H1 (cell line): Measurements from ENCODE around the gene SNAP47. TPM values are rescaled to one million over a fixed set of nuclear protein-coding genes. Genes with fewer than 3 reads are reported as not detected.

ENCODE experiments used
- CTCF ChIA-PET: fragments of 300-600 bp; sonication (Branson Sonifier 250); formaldehyde crosslinking; loops from one replicate; lab custom pipeline; 2021; ENCODE audit not compliant: partially characterized antibody; lab: Charles Lee
- POLR2A ChIA-PET: fragments of 300-600 bp; sonication (Branson Sonifier 250); formaldehyde crosslinking; loops from one replicate; lab custom pipeline; 2021; ENCODE audit warnings: inconsistent platforms; ENCODE audit not compliant: partially characterized antibody; lab: Charles Lee
- DNase-seq, 2 experiments: peaks; one replicate each; pipeline versions ENCODE4 v3.0.0 to v3.0.0-alpha.2; 2010 to 2022; ENCODE audit warnings: low spot score in 2 of 2, low read depth in 1 of 2, mixed read lengths in 1 of 2
- FAIRE-seq: peaks from 2 replicates; lab custom pipeline; 2011; peaks lifted over from hg19 to GRCh38; lab: Jason Lieb, UNC
- H2AFZ ChIP-seq: 2 replicates; pipeline ENCODE4 v1.8.1; 2012; ENCODE audit warnings: low read length, inconsistent platforms
- H2AK5ac ChIP-seq: 2 replicates; pipeline ENCODE4 v1.6.1; 2013; ENCODE audit warnings: low read depth, low read length
- H2BK120ac ChIP-seq: replicated peaks from 2 replicates; pipeline ENCODE3; 2013; ENCODE audit warnings: low read depth, low read length, inconsistent platforms
- H2BK12ac ChIP-seq: 2 replicates; pipeline ENCODE4 v1.6.1; 2013; ENCODE audit warnings: low read depth, low read length
- H2BK15ac ChIP-seq: 2 replicates; pipeline ENCODE4 v1.6.1; 2013; ENCODE audit warnings: low read length
- H2BK20ac ChIP-seq: 2 replicates; pipeline ENCODE4 v1.6.1; 2013; ENCODE audit warnings: low read length
- H2BK5ac ChIP-seq: 2 replicates; pipeline ENCODE4 v1.6.1; 2013; ENCODE audit warnings: low read depth, low read length
- H3K14ac ChIP-seq: 2 replicates; pipeline ENCODE4 v1.6.1; 2013; ENCODE audit warnings: inconsistent platforms; ENCODE audit not compliant: insufficient read length
- H3K18ac ChIP-seq: 2 replicates; pipeline ENCODE4 v1.6.1; 2013; ENCODE audit warnings: low read length; ENCODE audit errors: extremely low read depth
- H3K23ac ChIP-seq: 2 replicates; pipeline ENCODE4 v1.6.1; 2013; ENCODE audit warnings: inconsistent platforms; ENCODE audit not compliant: insufficient read length
- H3K23me2 ChIP-seq: 2 replicates; pipeline ENCODE4 v1.6.1; 2013; ENCODE audit warnings: low read depth, low read length
- H3K27ac ChIP-seq: 2 replicates; pipeline ENCODE4 v1.6.1; 2011; ENCODE audit warnings: low read depth, low read length, inconsistent platforms
- H3K27me3 ChIP-seq, 4 experiments: replicated peaks in 1 of 4; 1 replicate in 1 of 4; 2 replicates in 3 of 4; pipeline versions ENCODE4 v1.6.1 to v1.8.1; 2011 to 2013; ENCODE audit warnings: low read length in 3 of 4, mild to moderate bottlenecking in 3 of 4, inconsistent platforms in 2 of 4, mixed read lengths in 2 of 4, moderate library complexity in 1 of 4; ENCODE audit not compliant: control insufficient read depth in 3 of 4, insufficient read depth in 3 of 4; ENCODE audit errors: extremely low read depth in 1 of 4
- H3K36me3 ChIP-seq, 4 experiments: 2 replicates each; pipeline versions ENCODE4 v1.6.1 to v1.8.1; 2011 to 2013; ENCODE audit warnings: mild to moderate bottlenecking in 4 of 4, low read length in 3 of 4, moderate library complexity in 2 of 4, control low read depth in 1 of 4, inconsistent platforms in 1 of 4; ENCODE audit not compliant: insufficient read depth in 4 of 4, control insufficient read depth in 2 of 4
- H3K4ac ChIP-seq: replicated peaks from 2 replicates; pipeline ENCODE3; 2013; ENCODE audit warnings: low read length, low read depth, mixed read lengths, inconsistent platforms; ENCODE audit not compliant: insufficient read length
- H3K4me1 ChIP-seq, 4 experiments: replicated peaks in 1 of 4; 1 replicate in 1 of 4; 2 replicates in 3 of 4; pipeline versions ENCODE4 v1.6.1 to v1.8.1; 2011 to 2013; ENCODE audit warnings: low read length in 3 of 4, inconsistent platforms in 2 of 4, mixed read lengths in 1 of 4; ENCODE audit not compliant: insufficient read depth in 4 of 4, control insufficient read depth in 3 of 4
- H3K4me2 ChIP-seq, 2 experiments: 2 replicates each; pipeline versions ENCODE4 v1.6.1 to v1.8.1; 2011 to 2013; ENCODE audit warnings: low read depth in 2 of 2, low read length in 2 of 2, control low read depth in 1 of 2, inconsistent platforms in 1 of 2, mild to moderate bottlenecking in 1 of 2; ENCODE audit not compliant: insufficient read depth in 1 of 2
- H3K4me3 ChIP-seq, 4 experiments: fragments of 200-600, 300-600 bp in 1 of 4; sonication (generic), shearing (Covaris generic), sonication (Bioruptor Twin) in 1 of 4; 2 replicates each; pipeline versions ENCODE4 v1.5.1 to v1.8.1; 2011 to 2016; ENCODE audit warnings: low read length in 4 of 4, low read depth in 3 of 4, control low read depth in 2 of 4, inconsistent platforms in 2 of 4, mild to moderate bottlenecking in 2 of 4, mixed read lengths in 1 of 4, moderate library complexity in 1 of 4; ENCODE audit not compliant: insufficient read depth in 2 of 4; ENCODE audit errors: extremely low read depth in 1 of 4
- H3K56ac ChIP-seq: replicated peaks from 2 replicates; pipeline ENCODE3; 2013; ENCODE audit warnings: low read depth, mild to moderate bottlenecking, mixed read lengths, low read length, inconsistent platforms; ENCODE audit not compliant: insufficient read length
- H3K79me1 ChIP-seq: 2 replicates; pipeline ENCODE4 v1.6.1; 2013; ENCODE audit warnings: low read depth, low read length, control low read depth
- H3K79me2 ChIP-seq, 2 experiments: 2 replicates each; pipeline versions ENCODE4 v1.6.1 to v1.8.1; 2012 to 2013; ENCODE audit warnings: low read length in 2 of 2, mild to moderate bottlenecking in 2 of 2, inconsistent platforms in 1 of 2; ENCODE audit not compliant: insufficient read depth in 2 of 2, control insufficient read depth in 1 of 2
- H3K9ac ChIP-seq, 4 experiments: replicated peaks in 1 of 4; 1 replicate in 1 of 4; 2 replicates in 3 of 4; pipeline versions ENCODE4 v1.6.1 to v1.8.1; 2011 to 2013; ENCODE audit warnings: low read depth in 3 of 4, low read length in 3 of 4, control low read depth in 2 of 4, mild to moderate bottlenecking in 2 of 4, moderate library complexity in 2 of 4, inconsistent platforms in 1 of 4; ENCODE audit errors: extremely low read depth in 1 of 4
- H3K9me3 ChIP-seq, 2 experiments: 2 replicates each; pipeline versions ENCODE4 v1.6.1 to v1.8.1; 2012 to 2013; ENCODE audit warnings: mild to moderate bottlenecking in 2 of 2, moderate library complexity in 2 of 2, control low read depth in 1 of 2, inconsistent platforms in 1 of 2, low read depth in 1 of 2, low read length in 1 of 2, mixed read lengths in 1 of 2; ENCODE audit not compliant: insufficient read depth in 2 of 2
- H4K20me1 ChIP-seq, 2 experiments: replicated peaks in 1 of 2; 2 replicates each; pipeline versions ENCODE3 to v1.8.1; 2011 to 2013; ENCODE audit warnings: inconsistent platforms in 2 of 2, low read length in 2 of 2, mild to moderate bottlenecking in 1 of 2; ENCODE audit not compliant: insufficient read depth in 2 of 2, control insufficient read depth in 1 of 2
- H4K5ac ChIP-seq: 2 replicates; pipeline ENCODE4 v1.6.1; 2013; ENCODE audit warnings: low read length, low read depth, mixed read lengths, inconsistent platforms; ENCODE audit not compliant: insufficient read length
- H4K8ac ChIP-seq: 2 replicates; pipeline ENCODE4 v1.8.0; 2013; ENCODE audit warnings: mild to moderate bottlenecking, moderate library complexity, low read length, inconsistent platforms; ENCODE audit not compliant: insufficient read depth; ENCODE audit errors: extremely low read depth
- H4K91ac ChIP-seq: replicated peaks from 2 replicates; pipeline ENCODE3; 2013; ENCODE audit warnings: low read length, mixed read lengths, inconsistent platforms; ENCODE audit not compliant: insufficient read length
- MAX ChIP-seq: IDR thresholded peaks from 2 replicates; pipeline ENCODE4 v1.6.1; 2012; ENCODE audit warnings: inconsistent platforms
- NRF1 ChIP-seq: IDR thresholded peaks from 2 replicates; pipeline ENCODE4 v1.6.1; 2011; ENCODE audit warnings: mild to moderate bottlenecking, low read depth, low read length, improper control_type of control experiment
- POLR2A ChIP-seq, 2 experiments: IDR thresholded peaks; 1 replicate in 1 of 2; 2 replicates in 1 of 2; pipeline ENCODE4 v1.6.1; 2011; ENCODE audit warnings: low read depth in 2 of 2, low read length in 2 of 2, mild to moderate bottlenecking in 2 of 2; ENCODE audit errors: control extremely low read depth in 1 of 2
- WGBS, 2 experiments: shearing (Covaris generic) in 1 of 2; methylation state at CpG; one replicate each; pipeline versions ENCODE4 v1.1.6 to v1.1.7; 2013 to 2015; ENCODE audit warnings: low lambda C conversion rate in 2 of 2, mixed read lengths in 2 of 2, inconsistent platforms in 1 of 2, low coverage in 1 of 2, missing lambda C conversion rate in 1 of 2; ENCODE audit not compliant: insufficient replicate concordance in 2 of 2, insufficient coverage in 1 of 2, insufficient read length in 1 of 2; ENCODE audit errors: extremely low coverage in 1 of 2, missing lambda C conversion rate in 1 of 2; 5-methylcytosine and 5-hydroxymethylcytosine counted together
- polyA plus RNA-seq, 7 experiments: library from polyadenylated mRNA; depleted of rRNA in 3 of 7; stranded (reverse) in 5 of 7; unstranded in 2 of 7; fragments of >200 nt in 5 of 7; fragments of 200-250 nt in 2 of 7; gene quantifications; 1 replicate in 5 of 7; 2 replicates in 1 of 7; 4 replicates in 1 of 7; pipeline versions ENCODE4 v1.2.1 to v1.2.3, GENCODE V29; 2011 to 2013; ENCODE audit warnings: missing spikeins in 2 of 7, mixed read lengths in 2 of 7
- total RNA-seq: library from RNA; stranded (reverse); fragmentation: NEBNext Ultra II Directional; extraction: Animal tissue kit (Norgen Biotek cat#: 25700); gene quantifications from 2 replicates; pipeline ENCODE4 v1.2.1, GENCODE V29; 2021

SNAP47 gene
- total and polyA plus RNA-seq, 2 of the 8 experiments (the other 6 are each of a cell fraction or from before 2014, with no cell fraction given), result 37.6 to 42.2 TPM

DNA sequence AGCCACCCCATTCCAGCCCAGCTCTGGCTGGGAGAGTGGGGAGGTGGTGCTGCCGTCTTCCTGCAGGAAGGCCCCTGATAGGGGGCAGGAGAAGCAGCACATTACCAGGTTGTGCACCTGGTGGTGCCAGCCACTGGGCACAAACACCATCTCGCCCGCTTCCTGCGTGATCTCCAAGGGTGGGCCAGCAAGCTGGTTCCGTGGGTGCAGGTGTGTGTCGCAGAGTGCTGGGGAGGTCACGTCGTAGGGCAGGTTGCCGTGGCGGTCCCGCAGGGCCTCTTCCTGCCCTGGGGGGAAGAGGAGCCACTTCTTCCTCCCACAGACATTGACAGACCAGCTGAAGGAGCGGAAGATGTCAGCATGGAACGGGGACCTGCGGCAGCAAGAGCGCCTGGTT is 1.9 kb upstream of the SNAP47 start:
- no peak for TF ChIP-seq MAX
- TF ChIP-seq NRF1, result no peak
- TF ChIP-seq POLR2A (IDR thresholded peaks at IDR 0.05; ENCODE audit: control extremely low read depth in 1 of 2, low read depth in 2 of 2, low read length in 2 of 2), result no peak
- Histone ChIP-seq H4K8ac (no peak overlapping the region; the same call in 1 of the 2 replicates), H2BK20ac (no peak overlapping the region), H4K5ac (no peak overlapping the region), H3K23ac (no peak overlapping the region), H2BK12ac (no peak overlapping the region), H4K91ac (no peak overlapping the region), H3K79me2 (peaks cover 6 to 39% of the 10 kb centered on the region in 2 experiments; a peak in 3 of 4 replicates), H3K23me2 (peaks cover 13% of the 10 kb centered on the region), H2BK15ac (no peak overlapping the region), H2AK5ac (no peak overlapping the region), H3K9me3 (no peaks in the 10 kb centered on the region), H3K4me1 (peaks cover 0 to 20% (median 15%) of the 10 kb centered on the region in 4 experiments; a peak in 6 of 7 replicates), H3K4me2 (no peak overlapping the region; a peak in 1 of 4 replicates), H4K20me1 (peaks cover 3 to 29% of the 10 kb centered on the region in 2 experiments), H3K9ac (no peak overlapping the region), H3K4me3 (no peak overlapping the region), H3K36me3 (peaks cover 6 to 23% (median 11%) of the 10 kb centered on the region in 4 experiments; a peak in 6 of 8 replicates), H3K27me3 (no peaks in the 10 kb centered on the region), H3K4ac (no peak overlapping the region), H2AFZ (no peak overlapping the region), H2BK5ac (no peak overlapping the region), H3K14ac (no peak overlapping the region), H3K27ac (no peak overlapping the region), H3K56ac (no peak overlapping the region), H3K18ac (no peak overlapping the region), H3K79me1 (peaks cover 22% of the 10 kb centered on the region), H2BK120ac (no peak overlapping the region)
- no peak for DNase-seq
- 87% methylated on average over 11 of the region's 15 CpGs; no CpG with 5 or more reads in 1 of the 2 experiments for WGBS, 2 experiments
- FAIRE-seq, result no peak
- CTCF ChIA-PET, result interaction anchor here (1.1 to 1.9 kb wide), 3 partner anchors 8 to 33 kb away, joined by 3 to 6 read pairs (median 3); no protein-coding TSS in a partner anchor
- POLR2A ChIA-PET, result interaction anchor here (1.0 to 2.0 kb wide), 4 partner anchors 33 to 222 kb away, joined by 3 to 4 read pairs (median 3); partner anchors contain the start of gene ZNF678
